Stimulated activated CD4-positive, alpha-beta T cell treated with anti-CD3 and anti-CD28 coated beads, Interleukin-4, amount 100 ng/mL, for 48 hours (primary cell): ENCODE results near the gene SPATA3.
"Not testable (repeated sequence)": the region's sequence is repeated elsewhere in the genome, so short reads cannot be mapped to it uniquely, and the experiment has no call there.

Source experiments
- DNase-seq, 2 donors: peaks; one replicate each; pipeline ENCODE4 v3.0.0-alpha.2; 2020; ENCODE audit warnings: low read depth in 2 of 2

Gene SPATA3

DNA sequence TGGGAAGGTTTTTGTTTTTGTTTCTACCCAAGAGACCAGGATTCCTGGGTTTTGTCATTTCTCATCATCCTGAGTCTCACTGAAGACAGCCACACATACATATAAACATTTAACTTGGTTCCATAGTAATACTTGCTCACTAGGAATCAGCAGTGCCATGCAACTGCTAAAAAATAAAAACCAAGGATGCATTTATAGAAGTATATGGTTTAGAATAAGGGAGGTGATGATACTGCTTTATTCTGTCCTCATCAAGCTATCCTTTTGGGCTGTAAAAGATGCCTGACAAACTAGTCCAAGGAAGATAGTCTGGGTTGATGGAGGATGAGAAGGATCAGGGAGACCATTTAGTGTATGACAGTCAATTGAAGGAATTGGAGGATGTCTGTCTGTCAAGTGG lies 740 bp downstream of the SPATA3 start:
- DNase-seq, result no peak

DNA sequence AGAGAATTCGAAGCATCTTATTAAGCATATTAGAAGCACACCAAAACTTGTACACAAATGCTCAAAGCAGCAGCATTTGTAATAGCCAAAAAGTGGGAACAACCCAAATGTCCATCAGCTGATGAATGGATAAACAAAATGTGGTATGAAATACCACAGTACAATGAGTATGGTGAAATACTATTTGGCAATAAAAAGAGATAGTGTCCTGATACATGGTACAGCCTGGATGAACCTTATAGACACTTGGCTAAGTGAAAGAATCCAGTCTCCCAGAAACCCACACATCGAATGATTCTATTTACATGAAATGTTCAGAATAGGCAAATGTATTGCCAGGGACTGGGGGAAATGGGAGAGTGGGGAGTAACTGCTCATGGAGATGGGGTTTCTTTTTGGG lies 3.0 kb downstream of the SPATA3 start:
- DNase-seq, result no peak

DNA sequence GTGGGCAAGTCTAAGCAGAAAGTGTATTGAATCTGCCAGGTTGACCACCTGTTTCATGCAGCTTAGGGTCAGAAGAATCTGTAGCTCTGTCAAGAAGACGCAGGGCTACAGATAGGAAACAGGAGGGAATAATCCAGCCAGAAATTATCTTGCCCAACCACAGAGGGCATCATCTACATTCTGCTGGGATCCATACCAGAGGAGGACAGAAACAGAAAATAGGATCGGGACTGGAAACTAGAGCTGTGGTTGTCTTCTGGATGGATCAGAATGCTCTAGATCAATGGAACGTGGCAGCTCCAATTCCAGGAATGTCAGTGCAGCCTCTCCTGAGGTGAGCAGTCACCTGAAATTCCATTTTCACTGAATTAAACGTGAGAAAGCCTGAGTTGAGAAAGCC lies 3.6 kb downstream of the SPATA3 start:
- no peak for DNase-seq

GRCh38 chr2:231000211-231000904 lies 4.4 kb downstream of the SPATA3 start:
- DNase-seq, result no peak

DNA sequence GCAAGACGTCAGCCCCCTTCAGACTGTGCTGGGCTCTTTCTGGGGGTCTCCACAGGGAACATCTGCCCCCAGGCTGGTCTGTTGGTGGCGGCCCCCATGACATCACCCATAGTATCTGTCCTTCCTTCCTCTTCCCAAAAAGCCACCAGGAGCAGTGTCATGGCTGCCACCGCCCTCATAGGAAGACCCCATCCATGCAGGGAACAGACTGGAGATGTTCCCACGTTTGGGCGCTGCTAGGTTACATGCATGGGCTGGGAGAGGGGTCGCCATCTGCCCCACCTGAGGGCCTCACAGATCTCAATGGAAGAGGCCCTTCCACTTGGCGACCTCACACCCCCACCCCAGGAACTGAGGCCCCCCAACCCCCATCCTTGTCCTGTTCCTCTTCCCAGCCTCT lies 5.1 kb downstream of the SPATA3 start:
- no peak for DNase-seq

- no peak for DNase-seq
These were observed 6.0 kb downstream of the SPATA3 start for GRCh38 chr2:231001921-231002320.

DNA sequence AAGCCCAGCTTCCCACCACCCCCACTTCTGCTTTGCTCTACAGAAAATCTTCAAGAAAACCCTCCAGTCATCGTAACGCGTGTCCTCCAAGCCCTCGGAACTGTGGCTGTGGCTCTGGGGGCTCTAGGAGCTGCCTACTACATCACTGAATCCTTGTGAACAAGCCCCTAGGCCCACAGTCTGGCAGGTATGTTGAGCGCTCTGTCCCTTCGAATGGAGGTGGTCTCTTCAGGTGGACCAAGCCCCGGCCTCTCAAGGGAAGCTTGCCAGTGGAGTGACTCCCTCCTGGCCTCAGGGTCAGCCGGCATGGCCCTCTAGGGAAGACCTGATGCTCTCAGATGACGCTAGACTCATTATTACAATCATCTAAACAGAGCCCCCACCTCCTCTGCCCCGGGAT lies 6.7 kb downstream of the SPATA3 start:
- no peak for DNase-seq

DNA sequence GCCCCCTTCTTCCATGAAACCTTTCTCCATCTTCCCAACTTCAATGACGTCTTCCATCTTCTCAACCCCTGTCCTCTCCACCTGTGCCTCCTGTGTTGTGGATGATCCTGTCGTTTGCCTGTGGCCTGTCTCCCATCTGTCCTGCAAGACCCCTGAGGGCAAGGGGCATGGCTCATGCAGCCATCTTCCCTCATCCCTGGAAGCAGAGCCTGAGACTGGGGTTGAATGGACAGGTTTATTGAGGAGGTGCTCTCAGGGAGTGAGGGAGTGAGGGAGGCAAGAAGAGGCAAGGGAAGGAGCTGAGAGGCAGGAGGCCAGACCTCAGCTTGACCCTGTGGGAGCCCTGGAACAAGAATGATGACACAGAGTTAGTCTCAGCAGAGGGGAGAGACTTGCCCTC lies 7.3 kb downstream of the SPATA3 start:
- DNase-seq, result no peak

DNA sequence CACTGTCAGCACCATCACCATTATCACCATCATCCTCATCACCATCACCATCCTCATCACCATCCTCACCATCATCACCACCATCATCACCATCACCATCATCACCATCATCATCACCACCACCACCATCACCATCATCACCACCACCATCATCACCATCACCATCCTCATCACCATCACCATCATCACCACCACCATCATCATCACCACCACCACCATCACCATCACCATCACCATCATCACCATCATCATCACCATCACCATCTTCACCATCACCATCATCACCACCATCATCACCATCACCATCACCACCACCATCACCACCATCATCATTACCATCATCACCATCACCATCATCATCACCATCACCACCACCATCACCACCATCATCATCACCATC lies 9.0 kb downstream of the SPATA3 start:
- not testable (repeated sequence) for DNase-seq

DNA sequence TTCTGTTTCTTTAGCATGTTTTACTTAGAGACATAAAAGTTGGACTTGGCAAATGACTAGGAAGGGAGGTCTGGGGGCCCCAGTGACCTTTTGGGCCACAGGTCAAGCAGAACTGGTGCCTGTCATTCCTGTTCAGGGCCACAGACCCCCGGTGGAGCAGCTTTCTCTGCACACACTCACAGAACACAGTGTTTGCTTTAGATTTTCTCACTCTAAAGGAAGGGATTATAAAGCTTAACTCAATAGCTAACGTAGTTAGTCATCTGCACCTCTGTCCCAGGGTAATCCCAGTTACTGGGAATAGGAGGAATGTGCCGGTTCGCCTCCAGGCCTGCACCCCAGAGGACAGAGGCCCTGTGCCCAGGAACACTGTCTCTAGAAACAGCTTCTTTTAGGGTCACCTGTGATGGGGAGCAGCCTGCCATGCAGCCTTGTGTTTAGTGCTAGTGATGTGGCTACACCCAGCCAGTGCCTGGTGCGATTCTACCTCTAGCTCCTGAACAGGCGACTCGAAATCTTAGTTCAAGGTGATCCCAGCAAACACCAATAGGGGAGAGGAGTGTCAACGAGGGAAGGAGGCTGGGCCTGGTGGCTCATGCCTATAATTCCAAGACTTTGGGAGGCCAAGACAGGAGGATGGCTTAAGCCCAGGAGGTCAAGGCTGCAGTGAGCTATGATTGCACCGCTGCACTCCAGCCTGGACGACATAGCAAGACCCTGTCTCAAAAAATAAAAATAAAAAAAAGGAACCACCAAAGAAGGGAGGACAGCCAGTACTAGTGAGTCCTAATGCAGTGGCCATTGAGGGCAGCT lies 11.6 kb downstream of the SPATA3 start:
- DNase-seq, result no peak

GRCh38 chr2:231008131-231008530 lies 12.2 kb downstream of the SPATA3 start:
- no peak for DNase-seq

DNA sequence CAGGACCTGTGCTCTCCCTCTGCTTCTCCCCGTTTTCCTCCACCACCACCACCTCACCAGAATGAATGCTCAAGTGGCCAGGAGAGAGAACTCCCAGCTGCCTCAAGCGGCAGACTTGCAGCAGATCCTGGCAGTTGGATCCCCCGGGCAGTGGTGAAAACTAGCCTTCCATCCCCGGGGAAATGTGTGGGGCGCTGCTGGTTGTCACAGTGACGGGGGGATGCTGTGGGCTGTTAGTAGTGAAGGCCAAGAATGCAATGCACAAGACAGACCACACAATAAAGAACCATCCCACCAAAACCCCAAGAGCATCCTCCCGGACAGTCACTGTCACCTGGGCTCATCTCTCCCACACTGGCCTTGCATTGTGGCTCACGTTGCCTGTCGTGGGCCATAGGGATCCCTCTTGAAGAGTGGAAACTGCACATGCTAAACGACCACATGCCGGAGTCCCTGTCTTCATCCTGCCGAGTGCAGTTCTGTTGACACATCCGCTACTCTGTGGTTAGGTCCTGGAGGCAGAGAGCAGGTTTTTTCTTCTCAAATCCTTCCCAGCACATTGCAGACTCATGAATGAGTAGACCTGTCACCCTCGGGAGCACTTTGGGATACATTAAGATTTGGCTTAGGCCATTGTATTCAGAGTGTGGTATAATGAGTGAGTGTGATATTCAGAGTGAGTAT lies 13.5 kb downstream of the SPATA3 start:
- no peak for DNase-seq

DNA sequence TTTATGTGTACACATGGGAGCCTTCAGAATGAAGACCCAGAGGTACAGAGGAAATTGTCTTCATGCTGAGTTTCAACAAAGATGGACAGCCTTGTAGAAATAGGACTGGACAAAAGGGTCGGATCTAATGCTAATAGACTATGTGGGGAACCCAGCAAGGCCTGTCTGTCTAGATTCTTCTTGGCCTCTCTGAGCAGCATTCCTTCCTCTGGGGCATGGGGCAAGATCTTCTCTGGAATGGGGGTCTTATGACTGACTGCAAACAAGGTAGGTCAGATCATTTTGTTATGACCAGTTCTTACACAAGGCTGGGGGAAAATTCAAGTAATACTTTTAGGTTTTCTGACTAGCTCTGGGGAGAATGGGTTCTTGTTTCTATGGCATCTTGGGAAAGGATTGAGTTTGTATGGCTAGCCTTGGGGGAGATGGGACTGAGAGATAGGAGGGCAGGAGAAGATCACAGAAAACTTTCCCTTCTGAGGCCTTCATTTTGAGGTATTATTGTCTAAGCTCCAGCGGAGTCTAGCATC lies 14.3 kb downstream of the SPATA3 start:
- no peak for DNase-seq

DNA sequence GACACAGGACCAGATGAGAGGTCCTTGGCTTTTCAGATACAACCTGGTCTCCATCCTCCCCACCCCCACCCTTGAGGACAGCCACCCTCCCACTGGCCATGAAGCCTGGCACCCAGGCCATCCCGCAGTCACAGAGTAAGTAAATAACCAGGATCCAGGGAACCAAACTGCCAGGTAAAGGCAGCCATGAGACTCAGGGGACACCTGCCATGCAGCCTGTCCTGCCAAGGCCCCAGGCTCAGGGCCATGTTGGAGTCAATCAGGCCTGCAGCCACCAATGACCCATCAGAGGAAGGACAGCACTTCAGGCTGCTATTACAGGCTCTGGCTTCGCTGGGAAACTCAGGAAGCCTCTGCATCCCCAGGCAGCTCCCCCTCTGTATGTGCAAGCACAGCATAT lies 15.6 kb downstream of the SPATA3 start:
- DNase-seq, result no peak

DNA sequence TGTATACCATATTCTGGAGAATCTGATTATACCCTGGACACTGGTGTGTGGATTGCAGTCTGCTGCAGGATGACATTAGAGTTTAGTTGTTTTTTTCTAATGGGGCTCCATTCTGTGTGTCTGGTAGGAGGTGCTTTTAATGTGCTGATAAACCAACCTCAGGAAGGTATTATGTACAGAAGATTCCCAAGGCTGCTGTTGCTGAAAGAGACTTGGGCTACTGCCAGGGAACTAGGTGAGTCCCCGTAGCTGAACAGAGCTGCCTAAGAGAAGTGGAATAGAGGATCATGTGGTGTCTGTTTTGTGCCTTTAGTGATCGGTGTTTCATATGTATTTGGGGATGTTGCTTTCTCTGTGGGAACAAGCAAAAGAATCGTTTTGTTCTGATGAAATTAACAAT lies 16.5 kb downstream of the SPATA3 start:
- DNase-seq, result no peak

- no peak for DNase-seq
These were observed 17.9 kb downstream of the SPATA3 start for GRCh38 chr2:231013820-231014219.

DNA sequence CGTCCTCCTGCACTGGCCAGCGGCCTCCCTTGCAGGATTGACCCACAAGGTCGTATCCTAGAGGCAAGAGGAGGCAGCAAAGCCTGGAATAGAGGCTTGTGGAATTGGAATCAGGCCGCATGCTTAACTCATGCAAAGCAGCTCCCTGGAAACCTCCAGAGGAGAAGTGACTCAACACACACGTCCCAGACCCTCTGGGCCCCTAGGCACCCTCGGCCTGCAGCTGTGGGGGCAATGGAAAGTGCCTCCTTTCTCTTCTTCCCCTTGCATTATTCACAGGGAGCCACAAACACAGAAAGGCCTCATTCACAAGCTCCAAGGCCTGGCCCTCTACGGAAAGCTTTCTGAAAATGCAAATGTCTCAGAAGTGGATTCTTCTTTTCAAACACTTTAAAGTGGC lies 19.6 kb downstream of the SPATA3 start:
- no peak for DNase-seq

DNA sequence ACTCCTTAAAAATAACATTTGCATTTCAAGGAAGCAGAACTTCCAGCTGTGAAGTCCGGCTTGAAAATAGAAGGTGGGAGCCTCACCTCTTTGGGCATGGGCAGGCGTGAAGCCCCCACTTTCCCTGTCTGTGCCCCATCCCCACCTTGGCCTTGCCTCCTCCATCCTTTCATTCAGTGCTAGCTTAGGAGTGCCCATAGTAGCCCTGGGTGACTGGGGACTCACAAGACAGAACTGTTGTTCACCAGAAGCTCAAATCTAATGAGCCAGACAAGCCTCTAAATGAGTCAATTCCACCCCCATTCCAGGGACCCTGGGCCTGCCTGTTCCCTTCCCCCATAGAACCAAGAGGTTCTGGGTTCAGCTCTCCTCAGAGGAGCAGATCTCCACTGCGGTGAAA lies 20.0 kb downstream of the SPATA3 start:
- no peak for DNase-seq

DNA sequence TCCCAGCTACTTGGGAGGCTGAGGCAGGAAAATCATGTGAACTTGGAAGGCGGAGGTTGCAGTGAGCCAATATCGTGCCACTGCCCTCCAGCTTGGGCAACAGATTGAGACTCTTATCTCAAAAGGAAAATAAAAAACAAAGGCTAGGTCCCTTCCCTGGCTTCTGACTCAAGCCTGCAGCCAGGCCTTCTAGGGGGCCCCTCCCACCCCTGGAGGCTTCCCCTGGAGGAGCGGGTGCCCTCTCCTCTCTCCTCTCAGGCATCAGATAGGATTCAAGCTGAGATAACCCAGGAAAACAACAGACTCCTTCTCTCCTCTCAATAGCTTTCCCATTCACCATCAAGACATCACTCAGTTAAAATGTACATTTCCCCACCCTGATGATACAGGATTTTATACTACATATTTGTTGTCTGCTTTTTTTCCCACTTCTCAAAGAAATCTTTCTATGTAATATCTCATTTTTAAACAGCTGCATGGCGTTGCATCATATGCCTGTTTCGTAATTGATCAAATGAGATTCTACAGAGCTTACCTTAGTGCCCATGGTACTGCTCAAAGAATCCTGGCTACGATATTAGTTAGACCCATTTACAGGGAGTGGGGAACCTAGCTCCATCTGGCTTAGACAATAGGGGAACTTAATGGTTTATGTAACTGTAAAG lies 20.8 kb downstream of the SPATA3 start:
- no peak for DNase-seq

GRCh38 chr2:231017231-231017598 lies 21.3 kb downstream of the SPATA3 start:
- DNase-seq, result no peak

GRCh38 chr2:231018184-231018583 lies 22.3 kb downstream of the SPATA3 start:
- no peak for DNase-seq

DNA sequence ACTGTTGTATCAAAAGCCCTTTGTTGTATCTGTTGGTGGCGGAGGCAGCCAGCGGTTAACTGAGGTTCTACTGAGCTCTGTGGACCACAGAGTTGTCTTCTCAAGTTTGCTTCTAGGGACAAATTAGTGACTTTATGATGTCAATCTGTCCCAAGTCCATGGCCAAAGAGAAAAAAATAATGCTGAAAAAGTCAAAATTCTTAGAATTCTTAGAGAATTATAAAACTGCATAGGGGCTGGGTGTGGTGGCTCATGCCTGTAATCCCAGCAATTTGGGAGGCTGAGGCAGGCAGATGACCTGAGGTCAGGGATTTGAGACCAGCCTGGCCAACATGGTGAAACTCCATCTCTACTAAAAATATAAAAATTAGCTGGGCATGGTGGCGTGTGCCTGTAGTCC lies 29.1 kb downstream of the SPATA3 start:
- not testable (repeated sequence) for DNase-seq
